ENCODE results near the gene GSK3B. TPM values are rescaled to one million over a fixed set of nuclear protein-coding genes. Genes with fewer than 3 reads are reported as not detected.

Gene GSK3B
- total RNA-seq, 1 experiment from 2014 or later: 56.5 TPM

- Histone ChIP-seq H3K27ac (ENCODE audit: insufficient read length, low read depth, low read length) (no peak overlapping the region), H3T11ph (ENCODE audit: low read length) (no peak overlapping the region), H4K20me1 (ENCODE audit: control insufficient read depth, insufficient read depth, insufficient read length) (no peaks in the 10 kb centered on the region), H3K4ac (ENCODE audit: low read depth, low read length) (no peak overlapping the region), H3K18ac (ENCODE audit: insufficient read length, low read depth, low read length) (no peak overlapping the region), H3K4me2 (ENCODE audit: insufficient read depth, insufficient read length, low read length) (no peak overlapping the region), H3K4me1 (ENCODE audit: insufficient read depth, low read length) (no peaks in the 10 kb centered on the region), H2BK120ac (ENCODE audit: low read depth, low read length, poor library complexity, severe bottlenecking) (no peak overlapping the region), H2BK20ac (ENCODE audit: low read depth, low read length, poor library complexity, severe bottlenecking) (no peak overlapping the region), H3K27me3 (ENCODE audit: insufficient read depth, low read length) (no peaks in the 10 kb centered on the region), H4K8ac (replicated peaks; ENCODE audit: insufficient read length, low read depth, low read length) (no peak overlapping the region), H2AFZ (ENCODE audit: low read length) (no peak overlapping the region), H3K14ac (ENCODE audit: insufficient read depth, low read length) (no peak overlapping the region), H3K23me2 (ENCODE audit: insufficient read length, low read depth, low read length, poor library complexity, severe bottlenecking) (no peaks in the 10 kb centered on the region), H2BK15ac (ENCODE audit: low read depth, low read length) (no peak overlapping the region), H4K91ac (ENCODE audit: insufficient read length, low read depth, low read length) (no peak overlapping the region), H2BK5ac (ENCODE audit: insufficient read length, low read length) (no peak overlapping the region), H3K9me3 (ENCODE audit: control insufficient read depth, low read depth, low read length) (no peaks in the 10 kb centered on the region), H2BK12ac (ENCODE audit: insufficient read length, low read depth, low read length) (no peak overlapping the region), H2AK5ac (ENCODE audit: insufficient read length, low read length) (no peak overlapping the region), H3K23ac (ENCODE audit: insufficient read length, low read depth, low read length) (no peak overlapping the region), H3K9ac (ENCODE audit: extremely low read depth, insufficient read length, low read length) (no peak overlapping the region), H3K79me1 (ENCODE audit: insufficient read depth, low read depth, low read length, poor library complexity, severe bottlenecking) (no peaks in the 10 kb centered on the region), H4K5ac (ENCODE audit: insufficient read length, low read depth, low read length) (no peak overlapping the region), H3K56ac (ENCODE audit: insufficient read length, low read depth, low read length) (no peak overlapping the region), H3K79me2 (ENCODE audit: insufficient read depth, low read length) (no peaks in the 10 kb centered on the region)
- H3K4me3 Mint-ChIP-seq: no peak overlapping the region
- no peaks in the 10 kb centered on the region for H3K9me3 Mint-ChIP-seq
- WGBS (ENCODE audit: extremely low coverage, insufficient read length, low lambda C conversion rate): no CpG with 5 or more reads among the region's 3 CpGs
- H3K36me3 Mint-ChIP-seq (ENCODE audit: insufficient read depth in 1 of 3, low read depth in 3 of 3): peaks cover 12 to 29% (median 23%) of the 10 kb centered on the region in 3 experiments
- H3K27me3 Mint-ChIP-seq (ENCODE audit: low read depth): no peaks in the 10 kb centered on the region
- no peak for TF ChIP-seq CTCF (conservative IDR thresholded peaks at IDR 0.05)
- H3K4me1 Mint-ChIP-seq: peaks cover 0 to 3% of the 10 kb centered on the region in 2 experiments; a peak in 2 of 4 replicates
- H3K27ac Mint-ChIP-seq: no peak overlapping the region
- no peak for DNase-seq
Measured at GRCh38 chr3:120102232-120102631, 8.0 kb upstream of the GSK3B start.
